HuH-7 (cell line): ENCODE measurements around the gene GHR.
A peak's percentile ranks its signal among the peaks of the same experiment; 100 is the strongest.

Experiments used
- DNase-seq: peaks from one replicate; pipeline ENCODE4 v3.0.0; 2011; ENCODE audit warnings: low spot score

GHR gene

DNA sequence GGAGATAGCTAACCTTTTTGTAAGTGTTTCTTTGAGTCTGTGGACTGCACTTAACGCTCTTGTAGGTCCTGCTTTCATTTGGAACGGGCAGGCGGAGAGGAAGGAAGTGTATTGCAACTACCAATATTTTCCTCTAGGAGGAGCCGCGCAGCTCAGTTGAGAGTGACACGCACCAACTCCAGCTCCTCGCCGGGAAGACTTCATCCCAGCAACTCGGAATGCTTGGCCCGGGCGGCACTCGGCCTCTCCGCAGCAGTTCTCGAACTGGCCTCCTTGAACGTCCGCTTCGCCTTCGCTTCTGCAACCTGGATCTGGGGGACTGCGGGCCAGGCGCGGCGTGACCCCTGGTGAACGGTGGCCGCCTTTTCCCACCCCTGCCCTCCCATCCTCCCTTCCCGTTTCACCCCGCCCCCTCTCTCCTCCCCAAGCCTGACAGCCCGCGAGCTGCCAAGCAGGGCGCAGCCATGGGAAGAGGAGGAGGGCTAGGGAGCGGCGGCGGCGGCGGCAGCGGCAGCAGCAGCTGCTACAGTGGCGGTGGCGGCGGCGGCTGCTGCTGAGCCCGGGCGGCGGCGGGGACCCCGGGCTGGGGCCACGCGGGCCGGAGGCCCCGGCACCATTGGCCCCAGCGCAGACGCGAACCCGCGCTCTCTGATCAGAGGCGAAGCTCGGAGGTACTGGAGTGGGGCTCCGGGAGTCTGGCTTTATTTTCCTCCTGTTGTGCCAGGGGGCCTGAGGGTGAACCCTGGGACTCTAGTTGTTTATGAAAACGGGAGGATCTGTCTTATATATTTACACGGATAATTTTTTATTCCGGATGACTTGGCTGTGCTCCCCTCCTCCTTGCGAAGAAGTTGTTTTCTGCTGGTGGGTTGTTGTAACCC, at the start of gene GHR:
TSS of gene GHR (plus strand) at position 155 of the 881 bp plus-strand sequence. CDS start 142,436 bp downstream, outside the sequence.
- DNase-seq, result peak; percentile 87

DNA sequence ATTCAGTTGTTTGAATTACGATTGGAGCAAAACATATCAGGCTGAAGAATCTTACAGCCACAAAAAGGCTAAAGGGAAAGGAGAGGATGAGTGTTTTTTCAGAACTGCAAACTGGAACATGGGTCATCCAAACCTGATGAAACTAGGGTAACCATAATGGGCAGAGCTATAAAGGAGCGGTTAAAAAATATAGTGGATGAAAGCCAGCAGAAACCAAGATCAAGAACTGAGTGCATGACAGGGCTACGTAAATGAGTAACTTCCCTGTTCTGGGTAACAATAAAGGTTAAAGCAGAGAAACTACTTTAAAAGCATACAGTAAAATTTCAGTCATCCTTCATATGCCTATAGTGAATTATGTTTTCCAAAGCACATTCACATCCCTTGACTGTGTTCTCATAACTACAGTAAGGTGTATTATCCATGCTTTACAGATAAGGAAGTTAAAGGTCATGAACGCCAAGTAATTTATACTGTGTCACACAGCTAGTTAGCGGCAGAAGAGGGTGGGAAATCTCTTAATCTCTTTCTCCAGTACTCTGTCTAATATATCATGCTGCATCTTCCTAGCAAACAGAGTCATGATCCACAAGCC, 48.5 kb upstream of the GHR start:
- DNase-seq, result no peak

DNA sequence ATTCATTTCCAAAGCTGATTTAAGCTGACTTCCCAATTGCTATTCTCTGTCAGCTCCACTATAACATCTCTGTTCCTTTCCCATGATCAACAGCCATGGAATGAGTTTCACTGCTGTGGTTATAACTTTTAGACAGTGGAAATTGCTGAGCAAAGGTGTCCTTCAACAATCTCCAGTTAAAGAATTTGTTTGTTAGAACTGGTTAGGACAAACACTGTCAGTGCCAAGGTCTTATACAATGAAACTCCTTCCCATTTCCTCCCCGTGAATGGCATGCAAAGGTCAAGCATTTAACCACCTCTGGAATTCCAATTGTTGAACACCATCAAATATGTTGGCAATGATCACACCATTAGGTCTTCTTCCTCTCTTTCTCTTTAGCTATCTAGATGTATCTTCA, 45.7 kb upstream of the GHR start:
- DNase-seq, result no peak

DNA sequence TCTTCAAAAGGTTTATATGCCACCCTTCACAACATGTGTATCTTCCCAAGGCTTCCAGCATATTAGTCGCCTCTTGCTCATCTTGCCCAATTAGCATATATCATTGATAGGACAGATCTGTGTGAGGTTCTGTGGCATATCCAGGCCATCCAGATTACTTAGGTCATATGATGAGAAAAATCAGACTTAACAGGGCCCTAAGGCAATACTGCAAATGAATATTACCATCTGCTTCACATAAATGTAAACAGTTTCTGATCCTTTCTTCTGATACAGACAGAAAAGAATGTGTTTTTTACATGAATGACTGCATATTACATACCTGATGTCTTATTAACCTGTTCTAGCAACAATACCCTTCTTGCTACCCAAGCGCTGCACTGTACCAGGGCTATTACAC, 41.3 kb upstream of the GHR start:
- DNase-seq, result no peak

DNA sequence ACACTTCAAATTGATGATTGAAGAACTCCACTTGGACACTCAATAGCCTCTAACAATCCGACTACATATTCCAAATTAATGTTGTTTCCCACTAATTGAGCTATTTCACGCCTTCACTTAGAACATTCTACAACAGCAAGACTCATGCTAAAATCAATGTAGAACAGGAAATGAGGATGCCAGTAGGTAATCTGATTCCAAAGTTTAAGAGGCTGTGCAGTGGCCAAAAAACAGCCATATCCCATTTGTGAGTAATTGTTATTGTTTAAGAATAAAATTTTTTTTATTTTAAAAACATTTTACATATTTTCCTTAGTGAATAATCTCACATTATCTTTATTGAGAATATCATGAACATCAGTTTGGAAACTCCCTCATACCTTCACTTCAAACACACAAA, 35.7 kb upstream of the GHR start:
- DNase-seq, result no peak

DNA sequence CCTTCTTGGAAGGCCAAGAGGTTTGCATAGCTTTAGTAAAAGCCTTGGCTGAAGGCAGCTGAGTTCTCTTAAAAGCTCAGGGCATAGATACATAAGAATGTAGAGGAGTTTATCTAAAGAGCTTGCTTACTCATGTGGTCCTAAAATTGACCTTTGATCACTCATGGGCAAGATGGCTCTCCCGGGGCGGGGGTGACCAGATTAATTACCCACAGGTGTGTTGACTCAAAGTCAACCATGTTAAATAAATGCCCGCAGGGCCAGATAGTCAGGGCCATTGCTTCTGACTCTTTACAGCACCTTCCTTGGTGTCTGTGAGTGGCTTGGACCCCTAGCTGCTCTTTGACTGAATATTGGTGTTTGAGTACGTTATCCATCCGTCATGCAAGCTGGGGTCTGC, 33.1 kb upstream of the GHR start:
- peak; percentile 14 for DNase-seq

DNA sequence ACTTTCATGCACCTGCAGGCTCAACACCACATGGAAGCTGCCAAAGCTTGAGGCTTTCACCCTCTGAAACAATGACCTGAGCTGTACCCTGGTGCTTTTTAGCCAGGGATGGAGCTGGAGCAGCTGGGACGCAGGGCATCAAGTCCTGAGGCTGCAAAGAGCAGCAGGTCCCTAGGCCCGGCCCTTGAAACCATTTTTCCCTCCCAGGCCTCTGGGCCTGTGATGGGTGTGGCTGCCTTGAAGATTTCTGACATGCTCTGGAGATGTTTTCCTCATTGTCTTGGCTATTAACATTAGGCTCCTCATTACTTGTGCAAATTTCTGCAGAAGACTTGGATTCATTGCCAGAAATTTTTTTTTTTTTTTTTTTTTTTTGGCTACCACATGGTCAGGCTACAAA, 30.3 kb upstream of the GHR start:
- DNase-seq, result no peak

DNA sequence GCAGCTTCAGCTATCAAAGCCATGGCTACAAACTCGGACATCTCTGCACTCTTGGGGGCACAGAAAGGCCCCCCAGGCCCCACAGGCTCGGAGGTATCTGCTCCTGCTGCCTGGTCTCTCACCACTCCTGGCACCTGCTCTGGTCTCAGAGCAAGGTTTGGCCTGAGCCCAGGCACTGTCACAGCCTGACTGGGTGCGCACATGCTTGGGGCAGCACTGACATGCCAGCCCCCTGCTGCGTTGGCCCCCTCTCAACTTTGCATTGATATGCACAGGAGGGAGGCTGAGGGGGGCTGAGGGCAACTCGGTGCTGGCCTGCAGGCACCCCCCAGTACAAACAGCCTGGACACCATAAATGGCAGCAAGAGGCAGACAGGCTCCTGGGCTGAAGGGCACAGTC, 27.1 kb upstream of the GHR start:
- no peak for DNase-seq

DNA sequence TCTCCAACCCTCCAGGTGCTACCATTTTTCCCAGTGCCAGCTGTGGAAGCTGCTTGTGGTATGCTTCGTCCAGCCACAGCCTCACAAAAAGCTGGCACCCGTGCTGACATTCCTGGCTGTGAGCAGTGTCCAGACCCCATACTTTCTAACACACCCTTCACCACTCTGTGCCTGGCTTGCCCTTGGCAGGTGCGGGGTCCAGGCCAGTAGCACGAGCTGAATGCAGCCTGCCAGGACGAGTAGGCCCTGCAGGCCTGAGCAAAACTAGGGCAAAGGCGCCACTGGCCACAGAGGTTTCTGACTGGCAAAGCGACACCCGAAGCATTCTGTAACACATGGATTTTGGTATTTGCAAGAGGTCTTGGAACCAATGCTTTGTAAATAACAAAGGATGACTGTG, 26.0 kb upstream of the GHR start:
- no peak for DNase-seq

DNA sequence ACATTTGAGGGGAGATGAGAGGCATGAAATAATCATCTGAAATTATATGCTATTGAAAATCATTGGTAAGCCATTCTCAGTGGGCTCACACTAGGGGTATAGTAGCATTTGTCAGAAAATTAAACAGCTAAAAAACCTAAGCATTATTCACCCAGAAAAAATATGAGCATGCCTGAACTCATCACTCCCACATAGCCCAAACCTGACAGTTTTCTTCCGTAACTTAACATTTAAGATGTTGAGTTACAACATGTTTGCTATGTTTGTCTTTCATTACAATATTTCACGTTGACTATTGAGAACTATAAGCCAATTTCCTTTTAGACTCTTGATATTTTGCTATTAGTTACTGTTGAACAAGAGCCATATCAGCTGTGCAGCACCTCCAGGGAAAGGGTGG, 23.5 kb upstream of the GHR start:
- DNase-seq, result no peak

DNA sequence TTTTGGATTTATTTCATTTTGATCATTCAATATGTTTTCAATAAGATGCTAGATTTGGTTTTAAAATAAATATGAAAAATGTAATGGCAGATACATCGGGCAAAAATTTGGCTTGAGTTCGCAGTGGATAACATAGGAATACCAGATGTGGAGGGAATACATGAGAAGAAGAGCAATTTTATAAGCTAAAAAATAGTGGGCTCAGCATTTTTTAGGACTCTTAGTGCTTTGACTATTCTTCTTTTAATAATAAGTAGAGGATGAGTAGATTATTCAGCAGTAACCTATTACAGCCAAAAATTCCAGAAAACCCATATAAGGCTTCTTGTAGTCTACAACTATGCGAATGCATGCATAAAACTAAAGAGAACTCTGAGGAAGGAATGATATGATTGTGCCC, 22.8 kb upstream of the GHR start:
- no peak for DNase-seq

DNA sequence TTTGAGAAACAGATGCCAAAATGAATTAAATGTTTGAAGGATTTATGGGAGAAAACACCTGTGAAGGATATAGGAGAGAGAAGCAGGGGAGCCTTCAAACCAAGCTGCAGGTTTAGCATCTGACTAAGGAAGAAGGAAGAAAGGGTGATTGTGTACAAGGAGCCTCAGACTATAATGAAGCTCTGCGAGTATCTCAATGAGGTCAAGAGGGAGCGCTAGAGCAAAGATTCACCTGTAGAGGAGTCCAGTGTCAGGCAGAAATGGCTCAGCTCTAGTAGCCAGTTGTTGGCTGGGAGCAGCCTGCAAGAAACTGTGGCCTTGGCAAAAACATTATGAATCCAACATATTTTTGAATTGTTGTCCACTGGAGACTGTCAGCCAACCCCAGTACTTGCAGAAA, 20.0 kb upstream of the GHR start:
- no peak for DNase-seq

DNA sequence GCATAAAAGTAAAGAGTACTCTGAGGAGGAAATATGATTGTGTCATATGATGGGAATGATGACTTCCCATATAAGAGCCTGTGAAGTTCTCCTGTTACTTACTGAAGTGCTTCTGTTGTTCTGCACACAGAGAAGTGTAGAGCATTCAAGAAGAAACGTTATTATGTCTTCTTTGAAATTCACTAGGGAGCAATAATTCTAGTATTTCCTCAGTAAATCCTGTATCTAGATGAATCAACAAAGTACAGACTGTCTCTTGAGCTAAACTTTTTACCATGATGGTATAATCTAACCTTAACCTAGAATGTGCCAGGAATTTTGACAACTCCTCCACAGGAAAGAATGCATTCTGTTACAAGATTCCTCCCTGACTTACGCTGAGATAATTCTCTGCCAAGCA, 18.9 kb upstream of the GHR start:
- DNase-seq, result no peak

DNA sequence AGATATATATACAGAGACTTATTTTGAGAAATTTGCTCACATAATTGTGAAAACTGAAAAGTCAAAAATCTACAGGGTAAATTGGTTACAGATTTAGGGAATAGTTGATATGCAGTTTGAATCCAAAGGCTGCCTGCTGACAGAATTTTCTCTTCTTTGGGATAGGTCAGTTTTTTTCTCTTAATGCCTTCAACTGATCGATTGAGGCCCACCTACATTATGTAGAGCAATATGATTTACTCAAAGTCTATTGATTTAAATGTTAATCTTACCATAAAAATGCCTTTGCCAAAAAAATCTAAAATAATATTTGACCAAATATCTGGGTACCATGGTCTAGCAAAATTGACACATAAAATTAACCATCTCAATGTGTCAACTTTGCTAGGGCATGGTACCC, 3.9 kb upstream of the GHR start:
- no peak for DNase-seq

DNA sequence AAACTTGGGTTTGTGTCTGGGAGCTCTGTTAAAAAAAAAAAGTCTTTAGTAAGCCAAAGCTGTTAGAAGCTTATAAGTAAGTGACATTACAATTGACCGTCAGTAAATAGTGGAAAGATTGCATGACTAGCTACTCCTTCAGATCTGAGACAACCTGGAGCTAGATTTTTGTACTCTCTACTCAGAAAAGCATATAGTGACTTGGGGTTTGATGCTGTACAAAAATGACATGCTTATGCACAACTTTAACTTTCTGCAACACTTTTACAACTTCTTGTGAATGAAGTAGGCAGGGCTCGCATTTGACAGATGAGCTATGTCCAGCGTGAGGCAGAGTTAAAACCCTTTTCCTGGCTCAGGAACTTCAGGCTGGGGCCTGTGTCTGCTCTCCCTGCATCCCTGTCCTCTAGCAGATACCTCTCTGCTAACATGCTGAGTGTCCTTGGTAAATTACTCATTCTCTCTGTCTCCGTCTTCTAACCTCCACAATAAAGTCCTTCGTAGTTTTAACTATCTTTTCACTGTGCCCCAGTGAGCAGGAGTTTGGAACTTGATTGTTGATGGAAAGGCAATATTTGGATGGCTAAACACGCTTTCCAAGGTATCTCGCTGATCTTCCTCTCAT, 471 bp upstream of the GHR start:
- no peak for DNase-seq

DNA sequence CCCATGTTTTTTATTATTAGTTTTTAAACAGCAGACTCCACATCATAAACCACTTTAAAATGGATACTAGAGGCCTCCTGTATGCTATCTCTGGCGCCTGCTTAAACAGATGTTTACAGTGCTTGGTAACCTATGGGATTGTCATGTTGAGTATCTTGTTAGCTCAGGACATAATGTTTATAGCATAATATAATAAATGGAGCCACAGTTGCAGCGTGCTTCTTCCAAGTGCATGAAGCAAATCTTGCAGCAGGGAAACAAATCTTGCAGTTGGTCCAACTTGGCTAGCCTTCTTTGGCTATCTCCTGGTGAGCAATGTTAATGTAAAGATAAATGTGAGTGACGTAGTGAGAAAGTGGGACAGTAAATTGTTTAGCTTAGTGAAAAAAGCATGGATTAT, 2.8 kb downstream of the GHR start:
- no peak for DNase-seq

DNA sequence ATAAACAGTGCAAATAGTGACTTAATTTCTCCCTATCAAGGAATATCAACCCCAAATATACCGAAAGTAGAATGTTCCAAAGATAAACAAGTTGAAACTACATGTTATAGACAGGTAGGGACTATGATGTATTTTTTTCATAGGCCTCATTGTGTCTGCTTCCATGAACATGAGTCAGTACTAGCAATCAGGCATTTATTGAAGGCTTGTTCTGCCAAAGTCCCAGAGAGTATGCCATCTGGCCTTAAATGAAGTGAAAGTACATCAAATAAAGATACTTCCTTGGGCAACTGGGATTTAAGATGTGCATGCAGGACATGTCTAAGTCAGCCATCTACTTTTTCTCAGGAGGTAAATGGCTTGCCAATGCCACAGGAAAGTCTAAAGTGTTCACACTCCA, 6.5 kb downstream of the GHR start:
- no peak for DNase-seq

DNA sequence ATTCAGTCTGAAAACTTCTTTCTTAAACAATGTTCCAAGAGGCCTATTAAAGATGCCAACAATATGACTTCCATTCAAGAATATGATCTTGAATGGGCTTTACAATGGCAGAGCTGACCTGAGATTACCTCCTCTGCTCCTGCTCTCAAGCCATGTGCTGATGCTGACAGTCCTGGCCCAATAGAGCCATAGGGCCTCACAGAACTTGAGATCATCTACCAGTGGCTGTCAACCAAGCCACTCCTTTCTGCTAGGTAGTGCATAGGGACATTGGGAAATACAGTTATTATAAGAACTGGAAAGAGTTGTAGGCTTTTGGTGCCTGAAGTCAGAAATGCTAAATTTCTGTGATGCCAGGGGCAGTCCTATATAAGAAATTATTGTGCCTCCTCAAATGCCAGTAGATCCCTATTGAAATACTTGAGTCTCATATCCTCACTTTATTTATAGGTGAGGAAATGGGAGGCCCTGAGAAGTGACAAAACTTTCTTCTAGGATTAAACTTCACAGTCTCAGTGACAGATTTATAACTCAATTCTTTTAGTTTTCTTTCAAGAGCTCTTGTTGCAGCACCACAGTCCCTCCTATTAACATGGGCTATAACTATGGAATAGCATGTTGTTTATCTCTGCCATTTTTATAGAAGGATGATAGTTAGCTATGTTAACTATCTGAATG, 10.9 kb downstream of the GHR start:
- no peak for DNase-seq

DNA sequence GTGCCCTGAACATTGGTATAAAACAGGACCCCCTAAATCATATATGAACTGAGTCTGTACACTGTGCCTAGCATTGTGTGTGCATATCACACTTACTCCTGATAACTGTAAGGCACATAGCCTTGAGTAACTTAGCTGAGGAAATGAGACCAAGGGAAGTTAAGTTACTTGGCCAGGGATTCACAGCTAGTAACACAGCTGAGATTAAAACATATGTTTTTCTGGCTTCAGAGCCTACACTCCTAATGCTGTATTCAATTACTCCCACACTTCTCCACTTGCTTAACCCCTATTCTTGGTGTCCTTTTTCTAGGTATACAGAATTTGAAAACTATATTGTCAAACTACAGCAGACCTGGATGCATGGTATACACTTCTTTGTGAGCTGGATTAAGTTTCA, 12.8 kb downstream of the GHR start:
- DNase-seq, result no peak

DNA sequence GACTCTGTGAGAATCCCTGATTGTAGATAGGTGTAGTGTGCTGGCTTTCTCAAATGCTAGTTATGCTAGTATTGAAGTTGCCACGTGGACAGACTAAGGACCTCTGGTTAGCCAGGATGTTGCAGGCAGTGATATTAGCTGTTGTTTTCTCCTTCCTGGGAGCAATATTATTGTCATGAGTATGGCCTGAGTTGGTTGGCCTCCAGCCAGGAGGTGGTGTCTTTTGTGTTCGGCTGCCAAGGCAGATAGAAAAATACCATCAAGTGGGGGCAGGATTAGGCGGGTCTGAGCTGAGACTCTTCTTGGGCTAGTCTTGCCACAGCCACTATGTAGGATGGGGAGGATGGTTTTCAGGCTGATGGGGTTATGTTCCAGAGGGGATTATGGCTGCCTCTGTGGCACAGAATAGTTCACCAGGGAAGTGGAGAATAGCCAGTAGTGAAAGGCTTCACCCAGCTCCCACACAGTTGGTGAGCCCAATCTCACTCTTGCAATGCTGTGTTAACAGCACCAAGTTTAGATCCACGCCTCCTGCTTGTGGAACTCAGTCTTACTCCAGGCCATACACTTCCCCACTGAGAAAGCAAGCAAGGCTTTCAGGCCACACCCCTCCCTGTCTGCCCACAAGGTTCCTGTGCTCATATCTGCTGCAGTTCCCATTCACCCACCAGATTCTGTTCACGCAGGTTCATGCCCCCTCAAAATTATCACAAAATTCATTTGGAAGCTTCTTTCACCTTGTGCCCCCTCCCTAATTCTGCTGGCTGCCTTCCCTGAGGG, 31.2 kb downstream of the GHR start:
- no peak for DNase-seq

DNA sequence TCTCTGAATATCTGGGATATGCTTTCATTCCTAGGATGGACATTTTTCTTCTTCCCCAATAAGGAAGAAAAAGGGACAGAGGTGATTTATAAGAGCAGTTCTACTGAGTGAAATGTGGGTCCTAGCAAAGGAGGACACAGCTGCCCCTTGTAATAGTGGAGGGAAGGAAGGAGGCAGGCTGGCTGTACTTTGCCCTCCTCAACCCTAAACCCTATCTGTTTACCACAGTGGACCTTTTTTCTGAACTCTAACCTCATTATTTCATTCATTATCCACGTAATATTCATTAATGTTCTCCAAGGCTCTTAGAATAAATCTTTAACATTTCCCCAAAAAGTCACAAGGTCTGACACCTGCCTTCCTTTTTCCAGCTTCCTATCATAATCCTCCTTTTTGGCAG, 37.8 kb downstream of the GHR start:
- no peak for DNase-seq

DNA sequence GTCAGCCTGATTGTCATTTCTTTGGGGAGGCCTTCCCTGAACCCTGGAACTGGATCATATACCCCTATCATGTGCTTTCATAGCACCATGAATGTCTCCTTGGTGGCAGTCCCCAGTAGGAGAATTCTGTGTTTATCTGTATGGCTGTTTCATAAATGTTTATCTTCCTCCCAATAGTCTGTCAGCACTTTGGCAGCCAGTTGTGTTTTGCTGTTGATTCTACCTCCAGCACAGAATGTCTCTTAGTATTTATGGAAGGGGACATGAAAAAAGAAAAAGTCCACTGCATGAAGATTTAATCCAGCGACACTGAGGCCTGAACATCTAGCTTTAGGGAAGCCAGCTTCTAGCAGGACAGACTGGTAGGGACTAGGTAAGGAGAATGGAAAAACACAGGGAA, 38.3 kb downstream of the GHR start:
- DNase-seq, result no peak
